HG03045 (cell line): Measurements from ENCODE around the gene FAM171A1.

Source experiments
- ATAC-seq: cut with Tn5 transposase; IDR thresholded peaks from one replicate; pipeline ENCODE4 v1.9.1; 2021; ENCODE audit warnings: mild to moderate bottlenecking, moderate library complexity; ENCODE audit not compliant: unreplicated experiment

FAM171A1 gene

GRCh38 chr10:15180736-15181135 is 190.4 kb downstream of the FAM171A1 start:
- no peak for ATAC-seq

- ATAC-seq = no peak
Observed at GRCh38 chr10:15176269-15176668, 194.8 kb downstream of the FAM171A1 start.

- ATAC-seq = no peak
Observed at GRCh38 chr10:15175587-15175986, 195.5 kb downstream of the FAM171A1 start.

GRCh38 chr10:15172306-15172840 is 198.7 kb downstream of the FAM171A1 start:
- no peak for ATAC-seq

GRCh38 chr10:15169555-15170401 is 201.3 kb downstream of the FAM171A1 start:
- no peak for ATAC-seq

GRCh38 chr10:15168786-15169554 is 202.1 kb downstream of the FAM171A1 start:
- ATAC-seq = peak; percentile 47

- ATAC-seq = peak; percentile 94
Observed at GRCh38 chr10:15168291-15168785, 202.8 kb downstream of the FAM171A1 start, which contains the start of gene NMT2. TSS of gene NMT2 (minus strand) at chr10:15168693. CDS start at chr10:15168612, 81 bp downstream.

- peak; percentile 45 for ATAC-seq
Observed at GRCh38 chr10:15167411-15168290, 203.4 kb downstream of the FAM171A1 start.

GRCh38 chr10:15166325-15166724 is 204.8 kb downstream of the FAM171A1 start:
- no peak for ATAC-seq

GRCh38 chr10:15163253-15163828 is 207.7 kb downstream of the FAM171A1 start:
- no peak for ATAC-seq
